Neural cell (in vitro differentiated cells): ENCODE results near the gene PRKAR1A. TPM values are rescaled to one million over a fixed set of nuclear protein-coding genes. Genes with fewer than 3 reads are reported as not detected.

ENCODE experiments used
- H2AFZ ChIP-seq: fragments of 200-600, 300-800 bp; sonication (generic), shearing (Covaris generic); 2 replicates; pipeline ENCODE4 v1.6.0; 2014; ENCODE audit warnings: low read depth, mild to moderate bottlenecking, antibody characterized with exemption, low read length, moderate library complexity
- H3F3A ChIP-seq: fragments of 200-600 bp; shearing (Covaris generic); 2 replicates; pipeline ENCODE4 v1.6.1; 2016; ENCODE audit warnings: mild to moderate bottlenecking, moderate library complexity, mixed read lengths, antibody characterized with exemption, low read length; ENCODE audit not compliant: insufficient read depth, poor library complexity, severe bottlenecking
- H3K27ac ChIP-seq: fragments of 200-600, 300-800 bp; sonication (generic), shearing (Covaris generic); 2 replicates; pipeline ENCODE4 v1.5.1; 2014; ENCODE audit warnings: mild to moderate bottlenecking, low read length, moderate library complexity
- H3K27me3 ChIP-seq: fragments of 300-800, 200-600 bp; sonication (generic), shearing (Covaris generic); 2 replicates; pipeline ENCODE4 v1.6.0; 2014; ENCODE audit warnings: mild to moderate bottlenecking, low read depth, low read length, moderate library complexity; ENCODE audit not compliant: insufficient read depth
- H3K36me3 ChIP-seq: fragments of 300-800, 200-600 bp; sonication (generic), shearing (Covaris generic); 2 replicates; pipeline ENCODE4 v1.5.1; 2014; ENCODE audit warnings: mild to moderate bottlenecking, antibody characterized with exemption, low read length, moderate library complexity; ENCODE audit not compliant: insufficient read depth
- H3K4me2 ChIP-seq: fragments of 300-800, 200-600 bp; sonication (generic), shearing (Covaris generic); 2 replicates; pipeline ENCODE4 v1.6.0; 2014; ENCODE audit warnings: mild to moderate bottlenecking, low read length
- H3K4me3 ChIP-seq: fragments of 300-800, 200-600 bp; sonication (generic), shearing (Covaris generic); 2 replicates; pipeline ENCODE4 v1.5.1; 2014; ENCODE audit warnings: mild to moderate bottlenecking, low read length, moderate library complexity
- H3K79me2 ChIP-seq: fragments of 200-600 bp; shearing (Covaris generic); replicated peaks from 2 replicates; pipeline ENCODE4 v1.6.0; 2014; ENCODE audit warnings: mild to moderate bottlenecking, low read length, moderate library complexity; ENCODE audit not compliant: insufficient read depth
- H3K9ac ChIP-seq: fragments of 300-800, 200-600 bp; sonication (generic), shearing (Covaris generic); 2 replicates; pipeline ENCODE4 v1.6.1; 2016; ENCODE audit warnings: mild to moderate bottlenecking, low read length, mixed read lengths
- H3K9me2 ChIP-seq: fragments of 200-600 bp; shearing (Covaris generic); 2 replicates; pipeline ENCODE4 v1.6.1; 2016; ENCODE audit warnings: mild to moderate bottlenecking, low read length, mixed read lengths; ENCODE audit not compliant: insufficient read depth
- H3K9me3 ChIP-seq: fragments of 200-600, 300-800 bp; sonication (generic), shearing (Covaris generic); 2 replicates; pipeline ENCODE4 v1.6.1; 2016; ENCODE audit warnings: mild to moderate bottlenecking, mixed run types, low read length, moderate library complexity, mixed read lengths
- H4K20me1 ChIP-seq: fragments of 200-600 bp; shearing (Covaris generic); 2 replicates; pipeline ENCODE4 v1.6.1; 2016; ENCODE audit warnings: mild to moderate bottlenecking, mixed run types; ENCODE audit not compliant: insufficient read depth
- CTCF ChIP-seq: fragments of 450-650 bp; IDR thresholded peaks from 2 replicates; pipeline ENCODE4 v1.5.1; 2014; ENCODE audit warnings: antibody characterized with exemption, mild to moderate bottlenecking, moderate library complexity; ENCODE audit not compliant: poor library complexity, severe bottlenecking
- EP300 ChIP-seq: fragments of 450-650 bp; conservative IDR thresholded peaks from 2 replicates; pipeline ENCODE4 v1.6.1; 2014; ENCODE audit warnings: antibody characterized with exemption, mild to moderate bottlenecking, moderate library complexity; ENCODE audit not compliant: poor library complexity, severe bottlenecking
- EZH2 ChIP-seq: fragments of 200-600, 300-800 bp; shearing (Covaris generic), sonication (generic); IDR thresholded peaks from 2 replicates; pipeline ENCODE4 v1.6.1; 2014; ENCODE audit warnings: antibody characterized with exemption, low read length, borderline replicate concordance, mild to moderate bottlenecking; ENCODE audit not compliant: insufficient read depth, poor library complexity, severe bottlenecking
- MXI1 ChIP-seq: fragments of 450-650 bp; conservative IDR thresholded peaks from 2 replicates; pipeline ENCODE4 v1.6.1; 2014; ENCODE audit warnings: antibody characterized with exemption, mild to moderate bottlenecking; ENCODE audit not compliant: poor library complexity, severe bottlenecking
- POLR2AphosphoS5 ChIP-seq: IDR thresholded peaks from 2 replicates; pipeline ENCODE4 v1.6.1; 2012
- RAD21 ChIP-seq: fragments of 450-650 bp; conservative IDR thresholded peaks from 2 replicates; pipeline ENCODE4 v1.6.1; 2014; ENCODE audit warnings: antibody characterized with exemption, mild to moderate bottlenecking, moderate library complexity
- REST ChIP-seq: IDR thresholded peaks from 2 replicates; pipeline ENCODE4 v1.6.1; 2012; ENCODE audit warnings: borderline replicate concordance
- SMC3 ChIP-seq: fragments of 450-650 bp; conservative IDR thresholded peaks from 2 replicates; pipeline ENCODE4 v1.6.1; 2014; ENCODE audit warnings: antibody characterized with exemption, mild to moderate bottlenecking, moderate library complexity; ENCODE audit not compliant: poor library complexity
- TAF1 ChIP-seq: IDR thresholded peaks from 2 replicates; pipeline ENCODE4 v1.6.1; 2012; ENCODE audit warnings: low read depth
- polyA plus RNA-seq: library from polyadenylated mRNA; depleted of rRNA; stranded (reverse); fragments of >200 nt; gene quantifications from 2 replicates; pipeline ENCODE4 v1.2.3, GENCODE V29; 2014

The PRKAR1A gene
- polyA plus RNA-seq, 1 donor from 2014 or later: 539 TPM

- Histone ChIP-seq H3K27ac (no peak overlapping the region), H3K36me3 (no peaks in the 10 kb centered on the region), H3F3A (no peaks in the 10 kb centered on the region)
Measured at GRCh38 chr17:68541816-68542215, 29.6 kb downstream of the PRKAR1A start.

GRCh38 chr17:68542698-68543463, 30.7 kb downstream of the PRKAR1A start:
- Histone ChIP-seq H3K4me2 (no peak overlapping the region), H3K36me3 (no peaks in the 10 kb centered on the region)
- TF ChIP-seq CTCF: no peak
- no peak for TF ChIP-seq REST
- no peak for TF ChIP-seq SMC3
- TF ChIP-seq TAF1: no peak
- no peak for TF ChIP-seq MXI1

More at GRCh38 chr17:68541816-68542215, 29.6 kb downstream of the PRKAR1A start:
- H3K4me2 ChIP-seq: no peak overlapping the region
- no peaks in the 10 kb centered on the region for H4K20me1 ChIP-seq
- no peaks in the 10 kb centered on the region for H3K79me2 ChIP-seq
- no peak overlapping the region for H3K9ac ChIP-seq
- H2AFZ ChIP-seq: no peak overlapping the region
- H3K27me3 ChIP-seq: no peaks in the 10 kb centered on the region
- TF ChIP-seq RAD21: no peak
- no peak for TF ChIP-seq EZH2
- TF ChIP-seq MXI1: no peak
- TF ChIP-seq SMC3: no peak
- TF ChIP-seq POLR2AphosphoS5: no peak
- TF ChIP-seq REST: no peak
- no peak for TF ChIP-seq EP300
- TF ChIP-seq CTCF: no peak
- no peak for TF ChIP-seq TAF1
- no peaks in the 10 kb centered on the region for H3K9me2 ChIP-seq
- no peaks in the 10 kb centered on the region for H3K9me3 ChIP-seq
- no peak overlapping the region for H3K4me3 ChIP-seq

More at GRCh38 chr17:68542698-68543463, 30.7 kb downstream of the PRKAR1A start:
- Histone ChIP-seq H3F3A (no peaks in the 10 kb centered on the region), H3K27ac (no peak overlapping the region), H3K79me2 (no peaks in the 10 kb centered on the region), H3K9me2 (no peaks in the 10 kb centered on the region), H4K20me1 (no peaks in the 10 kb centered on the region), H3K27me3 (no peaks in the 10 kb centered on the region), H3K9ac (no peak overlapping the region), H3K4me3 (no peak overlapping the region), H3K9me3 (no peaks in the 10 kb centered on the region), H2AFZ (no peak overlapping the region)
